A549 (cell line): ENCODE measurements around the gene NT5C3A.

Experiments
- EP300 ChIP-seq, 2 experiments: fragments of >200 bp; sonication (Bioruptor Twin); formaldehyde crosslinking; IDR thresholded peaks; 2 replicates in 1 of 2; 3 replicates in 1 of 2; pipeline ENCODE4 v1.6.1; 2016 to 2017
- HOXB13 ChIP-seq: fragments of 250-450 bp; sonication (Bioruptor Pico); IDR thresholded peaks from 2 replicates; pipeline ENCODE4 v1.5.0; 2020; ENCODE audit warnings: low read depth, mild to moderate bottlenecking, moderate library complexity
- JUN ChIP-seq, 2 experiments: fragments of >200 bp; sonication (Bioruptor Twin); formaldehyde crosslinking; IDR thresholded peaks; 2 replicates in 1 of 2; 3 replicates in 1 of 2; pipeline ENCODE4 v1.6.1; 2016 to 2017
- MAX ChIP-seq: IDR thresholded peaks from 2 replicates; pipeline ENCODE4 v1.6.1; 2012
- MAZ ChIP-seq: fragments of 150-350 bp; IDR thresholded peaks from 2 replicates; pipeline ENCODE4 v1.6.1; 2014; ENCODE audit warnings: antibody characterized with exemption, low read depth, low read length, borderline replicate concordance
- NR3C1 ChIP-seq: fragments of >200 bp; sonication (Bioruptor Twin); formaldehyde crosslinking; IDR thresholded peaks from 3 replicates; pipeline ENCODE4 v1.6.1; 2017
- POLR2A ChIP-seq: IDR thresholded peaks from 2 replicates; pipeline ENCODE4 v1.6.1; 2012; ENCODE audit warnings: mild to moderate bottlenecking, low read length
- RNF2 ChIP-seq: fragments of 200-600 bp; sonication (generic); IDR thresholded peaks from 2 replicates; pipeline ENCODE4 v1.6.1; 2016; ENCODE audit warnings: low read depth, mild to moderate bottlenecking, antibody characterized with exemption, moderate library complexity, borderline replicate concordance
- SMC3 ChIP-seq: fragments of >200 bp; sonication (Bioruptor Twin); formaldehyde crosslinking; IDR thresholded peaks from 3 replicates; pipeline ENCODE4 v1.6.1; 2018; ENCODE audit warnings: inconsistent platforms
- ZC3H11A ChIP-seq: fragments of 450-650 bp; IDR thresholded peaks from 2 replicates; pipeline ENCODE4 v1.6.1; 2014; ENCODE audit warnings: antibody characterized with exemption, mild to moderate bottlenecking
- TF ChIP-seq, protein P1 (sequence below): fragments of >200 bp; sonication (Bioruptor Twin); formaldehyde crosslinking; IDR thresholded peaks from 3 replicates; pipeline ENCODE4 v1.5.1; 2016
- TF ChIP-seq, protein P2 (sequence below): fragments of 250-450 bp; sonication (Bioruptor Pico); IDR thresholded peaks from 2 replicates; pipeline ENCODE4 v1.5.0; 2021; ENCODE audit warnings: mild to moderate bottlenecking, moderate library complexity, borderline replicate concordance

- TF ChIP-seq NR3C1, result no peak
- TF ChIP-seq, protein P1, sequence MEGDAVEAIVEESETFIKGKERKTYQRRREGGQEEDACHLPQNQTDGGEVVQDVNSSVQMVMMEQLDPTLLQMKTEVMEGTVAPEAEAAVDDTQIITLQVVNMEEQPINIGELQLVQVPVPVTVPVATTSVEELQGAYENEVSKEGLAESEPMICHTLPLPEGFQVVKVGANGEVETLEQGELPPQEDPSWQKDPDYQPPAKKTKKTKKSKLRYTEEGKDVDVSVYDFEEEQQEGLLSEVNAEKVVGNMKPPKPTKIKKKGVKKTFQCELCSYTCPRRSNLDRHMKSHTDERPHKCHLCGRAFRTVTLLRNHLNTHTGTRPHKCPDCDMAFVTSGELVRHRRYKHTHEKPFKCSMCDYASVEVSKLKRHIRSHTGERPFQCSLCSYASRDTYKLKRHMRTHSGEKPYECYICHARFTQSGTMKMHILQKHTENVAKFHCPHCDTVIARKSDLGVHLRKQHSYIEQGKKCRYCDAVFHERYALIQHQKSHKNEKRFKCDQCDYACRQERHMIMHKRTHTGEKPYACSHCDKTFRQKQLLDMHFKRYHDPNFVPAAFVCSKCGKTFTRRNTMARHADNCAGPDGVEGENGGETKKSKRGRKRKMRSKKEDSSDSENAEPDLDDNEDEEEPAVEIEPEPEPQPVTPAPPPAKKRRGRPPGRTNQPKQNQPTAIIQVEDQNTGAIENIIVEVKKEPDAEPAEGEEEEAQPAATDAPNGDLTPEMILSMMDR, result no peak
- TF ChIP-seq POLR2A, result no peak
- TF ChIP-seq RNF2, result no peak
- TF ChIP-seq, protein P2, sequence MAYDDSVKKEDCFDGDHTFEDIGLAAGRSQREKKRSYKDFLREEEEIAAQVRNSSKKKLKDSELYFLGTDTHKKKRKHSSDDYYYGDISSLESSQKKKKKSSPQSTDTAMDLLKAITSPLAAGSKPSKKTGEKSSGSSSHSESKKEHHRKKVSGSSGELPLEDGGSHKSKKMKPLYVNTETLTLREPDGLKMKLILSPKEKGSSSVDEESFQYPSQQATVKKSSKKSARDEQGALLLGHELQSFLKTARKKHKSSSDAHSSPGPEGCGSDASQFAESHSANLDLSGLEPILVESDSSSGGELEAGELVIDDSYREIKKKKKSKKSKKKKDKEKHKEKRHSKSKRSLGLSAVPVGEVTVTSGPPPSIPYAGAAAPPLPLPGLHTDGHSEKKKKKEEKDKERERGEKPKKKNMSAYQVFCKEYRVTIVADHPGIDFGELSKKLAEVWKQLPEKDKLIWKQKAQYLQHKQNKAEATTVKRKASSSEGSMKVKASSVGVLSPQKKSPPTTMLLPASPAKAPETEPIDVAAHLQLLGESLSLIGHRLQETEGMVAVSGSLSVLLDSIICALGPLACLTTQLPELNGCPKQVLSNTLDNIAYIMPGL (CRISPR knock-in tag), result no peak
- TF ChIP-seq JUN (IDR thresholded peaks at IDR 0.05), result no peak
- no peak for TF ChIP-seq SMC3
- TF ChIP-seq HOXB13 (CRISPR knock-in tag), result no peak
- no peak for TF ChIP-seq MAZ
- TF ChIP-seq ZC3H11A, result no peak
- no peak for TF ChIP-seq EP300 (IDR thresholded peaks at IDR 0.05)
- TF ChIP-seq MAX, result no peak
Observed at GRCh38 chr7:33089142-33089541, 26.6 kb upstream of the NT5C3A start.
